Fibroblast of lung (primary cell): ENCODE measurements around the gene RPLP2. TPM values are rescaled to one million over a fixed set of nuclear protein-coding genes. Genes with fewer than 3 reads are reported as not detected.

Experiments used
- DNase-seq, 2 donors: peaks; one replicate each; pipeline versions ENCODE4 v3.0.0 to v3.0.0-alpha.2; 2010; ENCODE audit warnings: low read depth in 2 of 2
- H2AFZ ChIP-seq: 2 replicates; pipeline ENCODE4 v1.5.1; 2012; ENCODE audit warnings: low read length, control low read depth, inconsistent platforms
- H3K27ac ChIP-seq: 2 replicates; pipeline ENCODE4 v1.5.1; 2011; ENCODE audit warnings: low read length, control low read depth; ENCODE audit not compliant: insufficient read depth
- H3K27me3 ChIP-seq: 2 replicates; pipeline ENCODE4 v1.5.1; 2011; ENCODE audit warnings: mild to moderate bottlenecking, low read length; ENCODE audit not compliant: control insufficient read depth, insufficient read depth
- H3K36me3 ChIP-seq: 2 replicates; pipeline ENCODE4 v1.5.1; 2011; ENCODE audit warnings: low read length; ENCODE audit not compliant: control insufficient read depth, insufficient read depth
- H3K4me1 ChIP-seq: 2 replicates; pipeline ENCODE4 v1.5.1; 2011; ENCODE audit warnings: low read length; ENCODE audit not compliant: control insufficient read depth, insufficient read depth; ENCODE audit errors: extremely low read depth
- H3K4me2 ChIP-seq: 2 replicates; pipeline ENCODE4 v1.5.1; 2011; ENCODE audit warnings: low read length, control low read depth; ENCODE audit not compliant: insufficient read depth; ENCODE audit errors: extremely low read depth
- H3K4me3 ChIP-seq, 4 experiments: fragments of 200-600 bp in 1 of 4; sonication (generic) in 1 of 4; replicated peaks in 1 of 4; 2 replicates each; pipeline ENCODE4 v1.5.1; 2011 to 2016; ENCODE audit warnings: low read length in 4 of 4, low read depth in 3 of 4, mild to moderate bottlenecking in 3 of 4, control low read depth in 2 of 4, inconsistent platforms in 1 of 4, mixed read lengths in 1 of 4; ENCODE audit not compliant: insufficient read depth in 1 of 4; ENCODE audit errors: control extremely low read depth in 1 of 4
- H3K79me2 ChIP-seq: 2 replicates; pipeline ENCODE4 v1.5.1; 2012; ENCODE audit warnings: mild to moderate bottlenecking, low read length, inconsistent platforms; ENCODE audit not compliant: control insufficient read depth, insufficient read depth
- H3K9ac ChIP-seq: 2 replicates; pipeline ENCODE4 v1.5.1; 2011; ENCODE audit warnings: mild to moderate bottlenecking, low read length, control low read depth; ENCODE audit not compliant: insufficient read depth
- H3K9me3 ChIP-seq: 2 replicates; pipeline ENCODE4 v1.5.1; 2012; ENCODE audit warnings: low read depth, low read length; ENCODE audit not compliant: control insufficient read depth, insufficient read depth
- H4K20me1 ChIP-seq: 2 replicates; pipeline ENCODE4 v1.5.1; 2011; ENCODE audit warnings: low read length; ENCODE audit not compliant: control insufficient read depth, insufficient read depth; ENCODE audit errors: extremely low read depth
- EZH2 ChIP-seq: IDR thresholded peaks from 2 replicates; pipeline ENCODE4 v1.5.1; 2012; ENCODE audit warnings: low read length, control low read depth, mild to moderate bottlenecking; ENCODE audit errors: missing control alignments
- polyA plus RNA-seq, 2 donors: library from polyadenylated mRNA; depleted of rRNA in 1 of 2; stranded (reverse) in 1 of 2; unstranded in 1 of 2; fragments of >200 nt; gene quantifications; 2 replicates each; pipeline ENCODE4 v1.2.1, GENCODE V29; 2011 to 2012; ENCODE audit warnings: missing spikeins in 1 of 2
- total RNA-seq: library from RNA; depleted of rRNA; stranded (reverse); fragments of >200 nt; gene quantifications from 2 replicates; pipeline ENCODE4 v1.2.1, GENCODE V29; 2014
- TF ChIP-seq, protein P1 (sequence below), 2 donors: IDR thresholded peaks in 1 of 2; conservative IDR thresholded peaks in 1 of 2; 1 replicate in 1 of 2; 2 replicates in 1 of 2; pipeline ENCODE4 v1.5.1; 2011 to 2012; ENCODE audit warnings: low read length in 2 of 2, control low read depth in 1 of 2, inconsistent platforms in 1 of 2, low read depth in 1 of 2, mild to moderate bottlenecking in 1 of 2

The RPLP2 gene
- total and polyA plus RNA-seq, 2 donors (not counting 1 experiment from before 2014, with no cell fraction given), result 294 to 741 TPM

DNA sequence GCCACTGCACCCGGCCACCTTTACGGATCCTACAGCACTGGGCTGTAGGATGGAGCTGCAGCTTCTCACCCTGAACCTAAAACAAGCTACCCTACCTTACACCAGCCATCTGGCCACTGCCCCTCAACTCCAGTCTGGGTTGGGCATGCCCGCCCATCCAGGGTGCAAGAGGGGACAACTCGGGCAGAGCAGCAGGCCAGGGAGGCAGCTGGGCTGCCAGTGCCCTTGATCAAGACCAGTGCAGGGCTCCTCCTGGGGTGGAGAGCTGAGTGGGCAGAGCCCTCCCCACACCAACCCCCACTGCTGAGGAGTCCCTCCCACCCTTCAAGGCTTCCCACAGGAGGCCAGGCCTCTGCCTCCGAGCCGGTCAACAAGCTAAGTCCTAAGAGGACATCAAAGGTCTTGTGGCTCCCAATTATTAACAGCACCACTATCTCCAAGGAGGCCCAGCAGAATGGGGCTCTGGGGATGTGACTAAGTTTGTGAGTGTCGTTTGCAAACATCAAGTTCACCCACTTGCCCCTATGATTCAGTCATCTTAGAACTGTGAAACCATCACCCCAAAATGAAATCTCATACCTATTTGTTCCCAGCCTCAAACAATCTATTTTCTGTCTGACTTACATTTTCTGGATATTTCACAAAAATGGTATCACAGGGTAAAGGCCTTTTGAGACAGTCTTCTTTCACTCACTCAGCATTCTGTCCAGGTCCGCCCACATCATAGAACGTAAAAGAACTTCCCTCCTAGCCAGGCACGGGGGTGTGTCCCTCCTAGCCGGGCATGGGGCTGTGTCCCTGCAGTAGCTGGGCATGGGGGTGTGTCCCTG lies 43.4 kb upstream of the RPLP2 start:
- Histone ChIP-seq H3K27me3 (no peaks in the 10 kb centered on the region), H3K4me1 (peaks cover 6% of the 10 kb centered on the region), H2AFZ (no peak overlapping the region), H3K4me3 (no peak overlapping the region), H3K36me3 (peaks cover 47% of the 10 kb centered on the region), H4K20me1 (peaks cover 2% of the 10 kb centered on the region), H3K79me2 (peaks cover 4% of the 10 kb centered on the region), H3K9me3 (no peaks in the 10 kb centered on the region), H3K9ac (no peak overlapping the region), H3K27ac (no peak overlapping the region), H3K4me2 (no peak overlapping the region)
- no peak for TF ChIP-seq EZH2
- TF ChIP-seq, protein P1, sequence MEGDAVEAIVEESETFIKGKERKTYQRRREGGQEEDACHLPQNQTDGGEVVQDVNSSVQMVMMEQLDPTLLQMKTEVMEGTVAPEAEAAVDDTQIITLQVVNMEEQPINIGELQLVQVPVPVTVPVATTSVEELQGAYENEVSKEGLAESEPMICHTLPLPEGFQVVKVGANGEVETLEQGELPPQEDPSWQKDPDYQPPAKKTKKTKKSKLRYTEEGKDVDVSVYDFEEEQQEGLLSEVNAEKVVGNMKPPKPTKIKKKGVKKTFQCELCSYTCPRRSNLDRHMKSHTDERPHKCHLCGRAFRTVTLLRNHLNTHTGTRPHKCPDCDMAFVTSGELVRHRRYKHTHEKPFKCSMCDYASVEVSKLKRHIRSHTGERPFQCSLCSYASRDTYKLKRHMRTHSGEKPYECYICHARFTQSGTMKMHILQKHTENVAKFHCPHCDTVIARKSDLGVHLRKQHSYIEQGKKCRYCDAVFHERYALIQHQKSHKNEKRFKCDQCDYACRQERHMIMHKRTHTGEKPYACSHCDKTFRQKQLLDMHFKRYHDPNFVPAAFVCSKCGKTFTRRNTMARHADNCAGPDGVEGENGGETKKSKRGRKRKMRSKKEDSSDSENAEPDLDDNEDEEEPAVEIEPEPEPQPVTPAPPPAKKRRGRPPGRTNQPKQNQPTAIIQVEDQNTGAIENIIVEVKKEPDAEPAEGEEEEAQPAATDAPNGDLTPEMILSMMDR (conservative IDR thresholded peaks at IDR 0.05 in 1 of 2, IDR thresholded peaks at IDR 0.05 in 1 of 2; ENCODE audit: low read depth in 1 of 2, low read length in 2 of 2), result no peak
- DNase-seq, result no peak

DNA sequence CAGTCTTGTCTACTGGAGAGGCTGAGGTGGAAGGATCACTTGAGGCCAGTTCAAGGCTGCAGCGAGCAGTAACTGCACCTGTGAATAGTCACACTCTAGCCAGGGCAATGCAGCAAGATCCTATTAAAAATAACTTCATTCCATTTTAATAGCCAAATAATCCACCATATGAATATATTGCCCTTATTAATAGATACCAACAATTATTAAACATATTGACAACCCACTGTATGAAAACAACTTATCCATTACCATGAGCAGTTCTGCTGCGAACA lies 42.9 kb upstream of the RPLP2 start:
- H4K20me1 ChIP-seq, result peaks cover 2% of the 10 kb centered on the region
- H2AFZ ChIP-seq, result no peak overlapping the region
- no peak overlapping the region for H3K4me3 ChIP-seq
- H3K79me2 ChIP-seq, result peaks cover 9% of the 10 kb centered on the region
- no peak overlapping the region for H3K9ac ChIP-seq
- H3K4me2 ChIP-seq, result no peak overlapping the region
- H3K36me3 ChIP-seq, result peaks cover 50% of the 10 kb centered on the region
- no peak for DNase-seq
- no peak for TF ChIP-seq EZH2
- TF ChIP-seq, protein P1 (conservative IDR thresholded peaks at IDR 0.05 in 1 of 2, IDR thresholded peaks at IDR 0.05 in 1 of 2; ENCODE audit: low read depth in 1 of 2, low read length in 2 of 2), result no peak
- H3K27ac ChIP-seq, result no peak overlapping the region
- H3K27me3 ChIP-seq, result no peaks in the 10 kb centered on the region
- peaks cover 6% of the 10 kb centered on the region for H3K4me1 ChIP-seq
- no peaks in the 10 kb centered on the region for H3K9me3 ChIP-seq

DNA sequence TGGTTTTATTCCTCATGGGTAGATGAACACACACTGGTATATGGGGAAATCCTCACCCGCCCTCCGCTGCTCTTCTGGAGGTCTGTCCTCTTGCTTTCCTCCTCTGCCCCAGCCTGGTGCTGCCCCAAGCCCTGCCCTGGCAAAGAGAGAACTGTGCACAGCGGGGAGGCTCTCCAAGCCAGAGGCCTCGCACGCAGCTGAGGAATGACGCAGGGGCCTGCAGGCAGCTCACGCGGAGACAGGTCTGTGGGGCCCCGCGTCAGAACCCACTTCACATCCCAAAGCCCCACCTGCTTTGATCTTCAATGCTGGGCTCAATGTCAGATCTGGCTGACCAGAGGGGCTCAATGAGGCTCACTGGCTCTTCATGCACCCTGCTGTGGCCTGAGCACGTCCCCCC lies 42.5 kb upstream of the RPLP2 start:
- no peak for DNase-seq
- Histone ChIP-seq H3K9ac (no peak overlapping the region), H3K4me3 (no peak overlapping the region), H3K4me1 (peaks cover 6% of the 10 kb centered on the region), H3K27ac (no peak overlapping the region), H3K27me3 (no peaks in the 10 kb centered on the region), H4K20me1 (peaks cover 2% of the 10 kb centered on the region), H3K79me2 (peaks cover 10% of the 10 kb centered on the region), H3K36me3 (peaks cover 51% of the 10 kb centered on the region), H3K4me2 (no peak overlapping the region), H2AFZ (no peak overlapping the region), H3K9me3 (no peaks in the 10 kb centered on the region)
- TF ChIP-seq, protein P1 (conservative IDR thresholded peaks at IDR 0.05 in 1 of 2, IDR thresholded peaks at IDR 0.05 in 1 of 2; ENCODE audit: low read depth in 1 of 2, low read length in 2 of 2), result no peak
- no peak for TF ChIP-seq EZH2
